ENCODE measurements around the gene CCN5. TPM values are rescaled to one million over a fixed set of nuclear protein-coding genes. Genes with fewer than 3 reads are reported as not detected.

CCN5 gene
- total and polyA plus RNA-seq, 2 of the 8 experiments (the other 6 are each of a cell fraction or from before 2014, with no cell fraction given), result not detected

DNA sequence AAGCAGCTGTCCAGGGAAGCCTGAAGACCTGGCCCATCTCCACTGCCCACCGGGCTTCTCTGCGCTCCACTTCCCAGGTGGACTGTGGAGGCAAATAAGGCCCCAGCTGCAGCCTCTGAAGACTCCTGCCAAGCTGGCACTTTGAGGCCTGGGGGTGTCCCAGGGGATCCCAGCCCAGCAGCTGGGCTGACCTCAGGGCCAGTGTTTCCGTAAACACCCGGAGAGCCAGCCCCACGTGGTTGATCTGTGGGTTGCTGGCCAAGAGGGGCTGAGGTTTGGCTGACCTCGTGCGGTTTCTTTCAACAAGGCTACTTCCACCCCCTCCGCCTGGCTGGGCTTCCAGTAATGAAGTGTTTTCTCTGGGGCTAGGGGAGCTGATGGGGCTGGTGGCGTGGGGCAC lies 12.4 kb upstream of the CCN5 start (continued):
- TF ChIP-seq, protein P1, sequence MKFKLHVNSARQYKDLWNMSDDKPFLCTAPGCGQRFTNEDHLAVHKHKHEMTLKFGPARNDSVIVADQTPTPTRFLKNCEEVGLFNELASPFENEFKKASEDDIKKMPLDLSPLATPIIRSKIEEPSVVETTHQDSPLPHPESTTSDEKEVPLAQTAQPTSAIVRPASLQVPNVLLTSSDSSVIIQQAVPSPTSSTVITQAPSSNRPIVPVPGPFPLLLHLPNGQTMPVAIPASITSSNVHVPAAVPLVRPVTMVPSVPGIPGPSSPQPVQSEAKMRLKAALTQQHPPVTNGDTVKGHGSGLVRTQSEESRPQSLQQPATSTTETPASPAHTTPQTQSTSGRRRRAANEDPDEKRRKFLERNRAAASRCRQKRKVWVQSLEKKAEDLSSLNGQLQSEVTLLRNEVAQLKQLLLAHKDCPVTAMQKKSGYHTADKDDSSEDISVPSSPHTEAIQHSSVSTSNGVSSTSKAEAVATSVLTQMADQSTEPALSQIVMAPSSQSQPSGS (IDR thresholded peaks at IDR 0.05; ENCODE audit: low read length), result no peak
- TF ChIP-seq BCL11A (IDR thresholded peaks at IDR 0.05; ENCODE audit: low read depth in 2 of 2, low read length in 2 of 2) (no peak), POLR2AphosphoS5 (IDR thresholded peaks at IDR 0.05; ENCODE audit: low read depth, low read length) (no peak), NRF1 (IDR thresholded peaks at IDR 0.05; ENCODE audit: low read depth, low read length) (no peak), SP1 (IDR thresholded peaks at IDR 0.05; ENCODE audit: low read depth, low read length) (no peak), CTBP2 (IDR thresholded peaks at IDR 0.05; ENCODE audit: borderline replicate concordance, insufficient read depth, insufficient read length, low read length) (no peak), CBX8 (IDR thresholded peaks at IDR 0.05; ENCODE audit: borderline replicate concordance, low read depth, low read length) (no peak), MAX (IDR thresholded peaks at IDR 0.05) (no peak), KDM1A (IDR thresholded peaks at IDR 0.05; ENCODE audit: borderline replicate concordance, low read length) (no peak)

Data from H1 (cell line).